CD4-positive, CD25-positive, alpha-beta regulatory T cell (primary cell): ENCODE measurements around the gene MAPK9. TPM values are rescaled to one million over a fixed set of nuclear protein-coding genes. Genes with fewer than 3 reads are reported as not detected.
"Not testable (repeated sequence)": the region's sequence is repeated elsewhere in the genome, so short reads cannot be mapped to it uniquely, and the experiment has no call there.

Source experiments
- ATAC-seq, 2 donors: fragments of 150-1000 bp; cut with Tn5 transposase; one replicate each; pipeline ENCODE4 v1.10.0; 2021; ENCODE audit warnings: low read depth in 2 of 2, moderate number of reproducible peaks in 2 of 2, moderate library complexity in 1 of 2
- DNase-seq, 3 donors: peaks; one replicate each; pipeline versions ENCODE4 v3.0.0 to v3.0.0-alpha.2; 2012 to 2022; ENCODE audit warnings: mixed read lengths in 1 of 3
- H3K27ac ChIP-seq: one replicate; pipeline ENCODE4 v1.7.0; 2013; ENCODE audit warnings: mild to moderate bottlenecking, low read length; ENCODE audit not compliant: insufficient read depth, poor library complexity, severe bottlenecking
- H3K27me3 ChIP-seq: one replicate; pipeline ENCODE4 v1.7.0; 2013; ENCODE audit warnings: low read length; ENCODE audit not compliant: control insufficient read depth, insufficient read depth
- H3K36me3 ChIP-seq: one replicate; pipeline ENCODE4 v1.7.0; 2013; ENCODE audit warnings: mild to moderate bottlenecking, low read length, moderate library complexity; ENCODE audit not compliant: control insufficient read depth, insufficient read depth
- H3K4me1 ChIP-seq: 2 replicates; pipeline ENCODE4 v1.7.0; 2013; ENCODE audit warnings: mild to moderate bottlenecking, low read length; ENCODE audit not compliant: insufficient read depth, control insufficient read depth, poor library complexity, severe bottlenecking
- H3K4me3 ChIP-seq: one replicate; pipeline ENCODE4 v1.7.0; 2013; ENCODE audit warnings: low read depth, mild to moderate bottlenecking, low read length, moderate library complexity
- H3K9me3 ChIP-seq, 2 experiments: 1 replicate in 1 of 2; 2 replicates in 1 of 2; pipeline ENCODE4 v1.7.0; 2013; ENCODE audit warnings: low read length in 2 of 2, mild to moderate bottlenecking in 1 of 2, moderate library complexity in 1 of 2; ENCODE audit not compliant: control insufficient read depth in 2 of 2
- H3K27ac Mint-ChIP-seq, 3 donors: one replicate each; pipeline ENCODE4 v1.8.0; 2020 to 2022; ENCODE audit warnings: mild to moderate bottlenecking in 3 of 3, mixed read lengths in 3 of 3, moderate library complexity in 2 of 3
- H3K27me3 Mint-ChIP-seq: one replicate; pipeline ENCODE4 v1.8.0; 2022; ENCODE audit warnings: mild to moderate bottlenecking, mixed read lengths
- H3K36me3 Mint-ChIP-seq: one replicate; pipeline ENCODE4 v1.8.0; 2020; ENCODE audit warnings: mixed read lengths
- H3K4me1 Mint-ChIP-seq, 4 donors: one replicate each; pipeline ENCODE4 v1.8.0; 2020 to 2022; ENCODE audit warnings: mixed read lengths in 4 of 4, mild to moderate bottlenecking in 1 of 4
- H3K4me3 Mint-ChIP-seq, 4 donors: one replicate each; pipeline ENCODE4 v1.8.0; 2020 to 2022; ENCODE audit warnings: mild to moderate bottlenecking in 4 of 4, mixed read lengths in 4 of 4, moderate library complexity in 3 of 4
- H3K9me3 Mint-ChIP-seq, 7 donors: one replicate each; pipeline ENCODE4 v1.8.0; 2020 to 2022; ENCODE audit warnings: mixed read lengths in 7 of 7, mild to moderate bottlenecking in 3 of 7, moderate library complexity in 2 of 7
- polyA plus RNA-seq, 4 donors: library from polyadenylated mRNA; unstranded; fragments of 300-500 nt; fragmentation: Illumina TruSeq; gene quantifications; one replicate each; pipeline ENCODE4 v1.2.3, GENCODE V29; 2021
- total RNA-seq: library from RNA; stranded (reverse); gene quantifications from one replicate; pipeline ENCODE4 v1.2.3, GENCODE V29; 2022

Gene MAPK9
- total and polyA plus RNA-seq, 5 donors from 2014 or later = 18.5 to 35.4 (median 23.1) TPM

- H3K4me1 Mint-ChIP-seq = peaks cover 0 to 15% (median 7%) of the 10 kb centered on the region in 4 donors
- H3K4me3 ChIP-seq, H3K27me3 Mint-ChIP-seq, H3K27ac Mint-ChIP-seq, H3K4me1 ChIP-seq, H3K36me3 Mint-ChIP-seq, DNase-seq, H3K9me3 Mint-ChIP-seq, H3K27me3 ChIP-seq, H3K27ac ChIP-seq, H3K4me3 Mint-ChIP-seq, H3K36me3 ChIP-seq, ATAC-seq, H3K9me3 ChIP-seq: not testable (repeated sequence)
Measured at GRCh38 chr5:180299014-180299413, 7.1 kb upstream of the MAPK9 start.

- H3K27ac ChIP-seq = no peak overlapping the region
- DNase-seq = no peak
- Mint-ChIP-seq H3K9me3 (peaks cover 0 to 2% (median 0%) of the 10 kb centered on the region in 7 donors), H3K4me1 (peaks cover 4 to 27% (median 18%) of the 10 kb centered on the region in 4 donors), H3K27ac (no peak overlapping the region), H3K4me3 (no peak overlapping the region), H3K36me3 (no peaks in the 10 kb centered on the region), H3K27me3 (peaks cover 6% of the 10 kb centered on the region)
- ATAC-seq = no peak
- H3K36me3 ChIP-seq = no peaks in the 10 kb centered on the region
- no peak overlapping the region for H3K4me3 ChIP-seq
- no peaks in the 10 kb centered on the region for H3K27me3 ChIP-seq
- H3K4me1 ChIP-seq = peaks cover 12% of the 10 kb centered on the region
- no peaks in the 10 kb centered on the region for H3K9me3 ChIP-seq
Measured at GRCh38 chr5:180297587-180298282, 5.9 kb upstream of the MAPK9 start.

- DNase-seq (peak in 1 of 3 donors; percentile 35), ATAC-seq (no peak)
- no peaks in the 10 kb centered on the region for H3K36me3 Mint-ChIP-seq
- H3K4me3 Mint-ChIP-seq = peak overlapping the region in 1 of 4 donors; percentile 20
- Histone ChIP-seq H3K4me3 (no peak overlapping the region), H3K4me1 (peaks cover 13% of the 10 kb centered on the region), H3K27ac (peak overlapping the region; percentile 29), H3K9me3 (no peaks in the 10 kb centered on the region), H3K36me3 (no peaks in the 10 kb centered on the region), H3K27me3 (no peaks in the 10 kb centered on the region)
- peaks cover 0 to 2% (median 0%) of the 10 kb centered on the region in 7 donors for H3K9me3 Mint-ChIP-seq
- H3K27ac Mint-ChIP-seq = no peak overlapping the region
- peaks cover 11% of the 10 kb centered on the region for H3K27me3 Mint-ChIP-seq
- peaks cover 4 to 30% (median 19%) of the 10 kb centered on the region in 4 donors for H3K4me1 Mint-ChIP-seq
Measured at GRCh38 chr5:180296771-180297170, 4.9 kb upstream of the MAPK9 start.

- H3K27ac ChIP-seq = no peak overlapping the region
Measured at GRCh38 chr5:180294913-180295555, 3.2 kb upstream of the MAPK9 start.

GRCh38 chr5:180294411-180294810, 2.5 kb upstream of the MAPK9 start:
- DNase-seq (no peak), ATAC-seq (no peak)
- H3K36me3 ChIP-seq = no peaks in the 10 kb centered on the region
- H3K27ac Mint-ChIP-seq = peak overlapping the region in 2 of 3 donors; percentile 96 to 100
- H3K4me3 Mint-ChIP-seq = peak overlapping the region in 2 of 4 donors; percentile 29 to 95
- peaks cover 16% of the 10 kb centered on the region for H3K27me3 Mint-ChIP-seq
- H3K4me1 ChIP-seq = peaks cover 29% of the 10 kb centered on the region
- peaks cover 9 to 47% (median 32%) of the 10 kb centered on the region in 4 donors for H3K4me1 Mint-ChIP-seq
- H3K4me3 ChIP-seq = no peak overlapping the region
- H3K27me3 ChIP-seq = no peaks in the 10 kb centered on the region
- peaks cover 0 to 2% (median 0%) of the 10 kb centered on the region in 7 donors for H3K9me3 Mint-ChIP-seq
- H3K36me3 Mint-ChIP-seq = no peaks in the 10 kb centered on the region
- H3K9me3 ChIP-seq = no peaks in the 10 kb centered on the region
- H3K27ac ChIP-seq = peak overlapping the region; percentile 96

More at GRCh38 chr5:180294913-180295555, 3.2 kb upstream of the MAPK9 start:
- peaks cover 0 to 2% (median 0%) of the 10 kb centered on the region in 7 donors for H3K9me3 Mint-ChIP-seq
- H3K27ac Mint-ChIP-seq = peak overlapping the region in 1 of 3 donors; percentile 100
- H3K4me3 ChIP-seq = no peak overlapping the region
- H3K4me1 ChIP-seq = peaks cover 27% of the 10 kb centered on the region
- no peaks in the 10 kb centered on the region for H3K9me3 ChIP-seq
- ATAC-seq (no peak), DNase-seq (no peak)
- no peaks in the 10 kb centered on the region for H3K36me3 ChIP-seq
- peak overlapping the region in 1 of 4 donors; percentile 15 for H3K4me3 Mint-ChIP-seq
- no peaks in the 10 kb centered on the region for H3K27me3 ChIP-seq
- H3K36me3 Mint-ChIP-seq = no peaks in the 10 kb centered on the region
- H3K27me3 Mint-ChIP-seq = peaks cover 16% of the 10 kb centered on the region
- peaks cover 9 to 41% (median 29%) of the 10 kb centered on the region in 4 donors for H3K4me1 Mint-ChIP-seq

GRCh38 chr5:180291234-180291940, 496 bp downstream of the MAPK9 start:
- Histone ChIP-seq H3K4me3 (peak overlapping the region; percentile 32), H3K4me1 (peaks cover 29% of the 10 kb centered on the region), H3K36me3 (peaks cover 4% of the 10 kb centered on the region), H3K27me3 (no peaks in the 10 kb centered on the region), H3K9me3 (no peaks in the 10 kb centered on the region), H3K27ac (no peak overlapping the region)
- Mint-ChIP-seq H3K9me3 (no peaks in the 10 kb centered on the region), H3K4me3 (peak overlapping the region; percentile 84 to 99 (median 90)), H3K36me3 (peaks cover 7% of the 10 kb centered on the region), H3K4me1 (peaks cover 21 to 62% (median 44%) of the 10 kb centered on the region in 4 donors), H3K27me3 (peaks cover 16% of the 10 kb centered on the region), H3K27ac (peak overlapping the region in 2 of 3 donors; percentile 83 to 86)
- ATAC-seq (peak; percentile 10 to 17), DNase-seq (peak in 1 of 3 donors; percentile 36)

GRCh38 chr5:180290568-180291233, 1.2 kb downstream of the MAPK9 start:
- Histone ChIP-seq H3K9me3 (no peaks in the 10 kb centered on the region), H3K4me3 (peak overlapping the region; percentile 62), H3K4me1 (peaks cover 29% of the 10 kb centered on the region), H3K27ac (no peak overlapping the region), H3K27me3 (no peaks in the 10 kb centered on the region), H3K36me3 (peaks cover 5% of the 10 kb centered on the region)
- Mint-ChIP-seq H3K9me3 (no peaks in the 10 kb centered on the region), H3K27ac (peak overlapping the region; percentile 82 to 86 (median 83)), H3K36me3 (peaks cover 8% of the 10 kb centered on the region), H3K27me3 (peaks cover 16% of the 10 kb centered on the region), H3K4me1 (peaks cover 21 to 57% (median 41%) of the 10 kb centered on the region in 4 donors), H3K4me3 (peak overlapping the region; percentile 84 to 99 (median 90))
- peak in 1 of 3 donors; percentile 18 for DNase-seq
- ATAC-seq = no peak
